Measurements from ENCODE around the gene APOBEC3B.
"Not testable (repeated sequence)": the region's sequence is repeated elsewhere in the genome, so short reads cannot be mapped to it uniquely, and the experiment has no call there.

The APOBEC3B gene

GRCh38 chr22:39039306-39040126 is 57.4 kb downstream of the APOBEC3B start:
- DNase-seq: no peak

GRCh38 chr22:39040155-39040537 is 58.0 kb downstream of the APOBEC3B start:
- DNase-seq: not testable (repeated sequence)

GRCh38 chr22:39040538-39041296 is 58.6 kb downstream of the APOBEC3B start, which contains the start of gene APOBEC3F:
TSS of gene APOBEC3F (plus strand) at chr22:39040864. CDS start at chr22:39040961, 97 bp downstream.
- DNase-seq: peak; percentile 78

DNA sequence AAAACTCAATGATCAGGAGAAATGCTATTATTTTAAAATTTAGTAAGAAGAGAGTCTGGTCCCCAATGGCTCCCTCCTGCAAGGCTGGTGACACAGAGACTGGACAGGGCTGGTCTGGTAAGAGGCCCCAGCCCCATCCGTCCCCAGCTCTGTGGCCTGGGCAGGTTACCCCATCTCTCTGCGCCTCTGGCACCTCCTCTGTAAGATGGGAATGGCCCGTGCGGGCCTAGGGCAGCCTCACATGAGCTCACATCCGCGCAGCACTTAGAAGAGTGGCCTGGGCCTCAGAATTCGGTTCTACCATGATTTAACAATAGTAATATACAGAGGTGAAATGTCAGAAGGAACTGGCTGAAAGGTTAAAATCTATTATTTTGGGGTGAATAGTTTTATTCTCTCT is 59.8 kb downstream of the APOBEC3B start:
- no peak for DNase-seq

Data from suppressor macrophage treated with lipopolysaccharide for 4 hours (primary cell).